Non-pigmented ciliary epithelial cell (primary cell): Measurements from ENCODE around the gene DIS3L2.
"Not testable (repeated sequence)": the region's sequence is repeated elsewhere in the genome, so short reads cannot be mapped to it uniquely, and the experiment has no call there.

Experiments
- DNase-seq: peaks from one replicate; pipeline ENCODE4 v3.0.0-alpha.2; 2010; ENCODE audit warnings: low read depth

The DIS3L2 gene

GRCh38 chr2:232334136-232334884, 372.8 kb downstream of the DIS3L2 start:
- DNase-seq = not testable (repeated sequence)

- DNase-seq = not testable (repeated sequence)
Observed at GRCh38 chr2:232334885-232335205, 373.3 kb downstream of the DIS3L2 start.

DNA sequence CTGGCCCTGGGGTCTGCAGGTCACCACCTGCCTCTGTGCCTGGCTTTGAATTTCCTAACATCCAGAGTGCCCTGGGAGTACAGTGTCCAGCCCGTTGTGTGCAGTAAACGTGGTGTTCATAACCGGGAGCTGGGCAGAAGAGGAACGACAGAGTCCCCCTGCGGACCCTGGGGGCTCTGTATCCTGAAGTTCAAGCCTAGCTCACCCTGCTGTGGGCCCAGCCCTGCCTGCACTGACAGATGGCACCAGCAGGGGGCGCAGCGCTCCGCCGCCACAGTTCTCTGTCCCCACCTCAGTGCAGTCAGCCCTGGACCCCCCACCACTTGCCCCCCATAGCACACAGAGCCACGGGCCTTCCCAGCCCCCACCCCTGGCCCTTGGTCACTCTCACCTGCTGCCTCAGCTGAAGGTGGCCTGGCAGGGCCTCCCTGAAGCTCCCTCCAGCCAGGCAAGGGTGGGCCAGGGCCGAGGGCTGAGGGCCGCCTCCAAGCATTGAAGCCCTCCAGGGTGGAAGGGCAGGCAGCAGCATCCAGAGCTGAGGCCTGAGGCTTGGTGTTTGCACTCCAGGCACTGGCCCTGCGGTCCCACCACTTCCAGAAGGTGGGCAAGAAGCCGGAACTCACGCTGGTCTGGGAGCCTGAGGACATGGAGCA, 373.8 kb downstream of the DIS3L2 start:
- DNase-seq = not testable (repeated sequence)

DNA sequence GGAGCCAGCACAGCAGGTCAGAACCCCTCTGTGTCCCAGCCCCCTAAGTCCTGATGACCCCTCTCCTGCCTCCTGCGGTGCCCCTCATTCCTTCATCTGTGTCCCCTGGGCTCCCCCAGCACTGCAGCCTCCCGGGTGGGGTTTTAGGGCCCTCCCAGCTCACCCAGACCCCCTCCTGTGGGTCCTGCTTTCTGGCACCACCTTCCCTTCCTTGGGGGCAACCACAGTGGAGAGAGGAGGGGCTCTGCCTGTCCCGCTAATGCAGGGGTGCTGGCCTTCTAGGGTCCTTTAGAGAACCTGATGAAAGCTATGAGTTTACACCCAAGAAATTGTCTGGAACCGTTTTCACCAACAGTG, 374.3 kb downstream of the DIS3L2 start:
- DNase-seq = no peak

GRCh38 chr2:232336241-232336736, 374.8 kb downstream of the DIS3L2 start:
- DNase-seq = no peak

GRCh38 chr2:232336981-232337720, 375.6 kb downstream of the DIS3L2 start:
- DNase-seq = no peak

DNA sequence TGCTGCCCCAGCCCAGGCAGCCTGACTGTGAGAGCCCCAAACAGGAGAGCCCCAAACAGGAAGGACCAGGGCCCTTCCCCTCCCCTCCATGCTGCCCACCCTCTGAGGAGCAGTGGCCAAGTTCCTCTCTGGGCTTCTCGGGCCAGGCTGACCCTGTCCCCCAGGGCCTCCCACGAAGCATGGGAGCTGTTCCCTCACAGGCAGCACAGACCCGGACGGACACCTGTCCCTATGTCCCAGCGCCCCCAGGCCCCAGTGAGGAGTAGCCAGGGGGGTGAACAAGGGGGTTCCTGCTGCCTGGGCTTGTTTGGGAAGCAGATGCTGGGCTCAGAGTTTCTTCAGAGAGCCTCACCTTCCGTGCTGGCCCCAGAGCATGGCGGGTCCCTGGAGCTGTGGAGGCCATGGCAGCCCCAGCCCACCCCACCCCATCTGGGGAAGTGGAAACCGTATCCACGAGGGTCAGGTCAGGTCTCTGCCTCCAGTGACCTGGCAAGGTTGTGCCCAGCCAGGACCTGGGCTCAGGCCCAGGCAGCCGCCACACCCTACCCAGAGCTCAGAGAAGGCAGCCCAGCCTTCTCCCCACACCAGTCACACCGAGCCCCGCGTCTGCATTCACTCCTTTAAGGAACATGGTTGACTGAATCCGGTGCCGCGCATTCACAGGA, 376.7 kb downstream of the DIS3L2 start:
- DNase-seq = not testable (repeated sequence)

GRCh38 chr2:232338759-232339106, 377.2 kb downstream of the DIS3L2 start:
- no peak for DNase-seq

DNA sequence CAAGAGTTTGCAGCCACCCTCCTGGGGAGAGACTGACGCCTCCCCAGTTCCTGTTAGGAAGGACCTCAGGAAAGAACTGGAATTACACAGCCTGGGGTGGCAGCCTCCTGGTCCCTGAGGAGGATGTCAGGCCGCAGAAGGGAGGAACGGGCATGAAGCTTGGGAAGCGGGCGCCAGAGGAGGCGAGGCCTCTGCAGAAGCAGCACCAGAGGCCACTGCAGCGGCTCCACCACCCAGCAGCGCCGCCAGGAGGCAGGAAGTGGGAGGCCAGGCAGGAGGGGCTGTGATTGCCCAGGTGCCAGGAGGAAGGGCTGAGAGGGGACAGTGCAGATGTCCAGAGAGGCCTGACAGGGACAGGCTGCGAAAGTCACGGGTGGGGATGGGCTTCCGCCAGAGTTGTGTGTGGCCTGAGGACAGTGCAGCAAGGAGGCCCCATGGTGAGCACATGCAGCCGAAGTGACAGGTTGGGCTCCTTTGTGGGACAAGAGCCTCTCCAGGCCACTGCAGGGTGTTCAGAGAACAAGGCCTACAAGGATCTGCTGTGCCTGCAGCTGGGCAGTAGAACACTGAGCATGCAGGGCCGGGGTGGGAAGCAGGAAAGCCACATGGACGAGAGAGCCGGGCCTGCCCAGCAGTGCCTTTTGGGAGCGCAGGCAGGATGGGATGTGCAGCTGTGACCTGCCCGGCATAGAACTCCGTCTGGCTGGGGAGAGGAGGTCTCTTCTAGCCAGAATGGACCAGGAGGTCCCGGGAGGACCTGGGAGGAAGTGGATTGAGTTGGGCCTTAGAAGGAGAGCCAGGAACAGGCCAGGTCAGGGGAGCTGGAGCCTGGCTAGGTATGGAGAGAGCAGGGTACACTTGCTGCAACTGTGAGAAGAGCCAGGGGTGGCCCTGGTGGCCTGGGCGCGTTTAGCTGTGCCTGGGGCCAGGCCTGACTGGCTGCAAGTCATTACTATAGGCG, 377.9 kb downstream of the DIS3L2 start:
- no peak for DNase-seq

DNA sequence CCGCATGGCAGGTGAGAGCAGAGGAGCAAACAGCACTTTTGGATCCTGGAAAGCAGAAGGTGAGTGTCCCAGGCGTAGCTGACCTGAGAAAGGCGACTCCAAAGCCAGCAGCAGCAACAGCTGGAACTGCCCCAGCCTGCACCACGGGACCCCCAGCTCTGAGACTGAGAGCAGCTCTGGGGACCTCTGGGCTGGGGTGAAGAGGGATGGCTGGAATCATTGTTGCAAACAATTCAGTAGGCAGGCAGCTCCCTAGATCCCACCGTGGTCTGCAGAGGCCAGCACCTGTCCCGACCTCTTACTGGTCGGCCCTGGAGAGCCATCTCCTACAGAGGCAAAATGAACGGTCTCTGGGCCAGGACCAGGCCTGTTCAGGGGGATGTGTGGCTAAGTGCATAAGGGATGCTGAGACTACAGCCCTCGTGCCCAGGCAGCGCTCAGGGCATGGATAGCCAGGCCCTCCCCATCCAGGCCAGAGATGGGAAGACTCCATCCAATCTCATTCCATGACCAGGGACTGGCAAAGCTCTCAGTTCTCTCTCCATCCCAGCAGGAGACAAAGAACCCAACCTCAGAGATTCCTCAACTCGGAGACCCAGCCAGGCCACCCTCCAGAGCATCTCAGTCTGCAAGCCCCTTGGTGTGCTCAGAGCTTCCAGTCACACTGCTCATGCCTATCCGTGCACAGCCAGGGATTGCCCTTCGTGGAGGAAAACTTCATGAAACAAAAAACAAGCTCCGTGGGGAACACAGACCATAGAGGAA, 378.8 kb downstream of the DIS3L2 start:
- DNase-seq = no peak

- no peak for DNase-seq
Observed at GRCh38 chr2:232341061-232341738, 379.7 kb downstream of the DIS3L2 start.

DNA sequence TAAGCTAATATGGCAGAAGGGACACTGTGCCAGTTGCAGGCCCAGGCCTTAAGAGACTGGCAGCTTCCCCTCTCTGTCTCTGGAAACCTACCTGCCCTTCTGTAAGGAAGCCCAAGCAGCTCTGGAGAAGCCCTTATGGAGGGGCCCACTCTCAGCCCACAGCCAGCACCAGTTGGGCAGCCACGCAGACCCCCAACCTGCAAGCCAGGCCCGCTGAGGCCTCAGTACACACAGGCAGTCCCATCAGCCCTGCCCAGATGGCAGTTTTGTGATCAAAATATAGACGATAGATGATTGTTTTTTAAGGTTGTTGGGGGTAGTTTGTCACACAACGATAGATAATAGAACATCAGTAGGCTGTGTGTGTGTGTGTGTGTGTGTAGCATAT, 380.2 kb downstream of the DIS3L2 start:
- DNase-seq = no peak

- no peak for DNase-seq
Observed at GRCh38 chr2:232342635-232343565, 381.4 kb downstream of the DIS3L2 start.

DNA sequence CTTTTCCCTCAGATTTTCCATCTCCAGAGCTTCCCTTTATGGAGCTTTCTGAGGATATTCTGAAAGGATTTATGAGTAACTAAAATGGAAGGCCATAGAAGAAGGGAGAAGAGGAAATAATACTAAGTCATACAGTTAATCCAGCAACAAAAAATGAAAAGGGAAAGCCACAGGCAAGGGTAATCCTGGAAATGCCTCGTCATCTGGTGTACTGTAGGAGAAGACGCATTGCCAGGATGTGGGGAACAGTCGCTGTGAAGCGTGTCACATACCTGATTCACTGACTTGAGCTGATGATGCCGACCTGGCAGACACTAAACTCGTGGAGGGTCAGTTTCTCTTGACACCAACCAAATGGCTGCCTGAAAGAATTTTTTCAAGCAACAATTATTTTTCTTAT, 382.3 kb downstream of the DIS3L2 start:
- no peak for DNase-seq

GRCh38 chr2:232345251-232345650, 383.7 kb downstream of the DIS3L2 start:
- no peak for DNase-seq

DNA sequence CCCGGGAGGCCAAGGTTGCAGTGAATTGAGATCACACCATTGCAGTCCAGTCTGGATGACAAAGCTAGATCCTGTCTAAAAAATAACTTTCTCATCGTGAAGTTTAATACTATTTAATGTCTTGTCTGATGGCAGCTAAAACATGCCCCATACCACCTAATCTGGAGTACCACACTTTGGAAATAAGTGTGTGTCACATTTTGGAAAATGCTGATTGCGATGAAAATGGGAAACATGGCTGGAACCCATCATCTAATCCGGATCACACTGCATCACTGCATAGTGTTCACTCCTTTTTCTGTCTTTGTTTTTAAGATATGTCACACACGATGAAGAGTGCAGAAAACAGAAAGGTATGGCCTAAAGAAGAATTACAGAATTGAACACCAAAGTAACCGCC, 385.9 kb downstream of the DIS3L2 start:
- no peak for DNase-seq

DNA sequence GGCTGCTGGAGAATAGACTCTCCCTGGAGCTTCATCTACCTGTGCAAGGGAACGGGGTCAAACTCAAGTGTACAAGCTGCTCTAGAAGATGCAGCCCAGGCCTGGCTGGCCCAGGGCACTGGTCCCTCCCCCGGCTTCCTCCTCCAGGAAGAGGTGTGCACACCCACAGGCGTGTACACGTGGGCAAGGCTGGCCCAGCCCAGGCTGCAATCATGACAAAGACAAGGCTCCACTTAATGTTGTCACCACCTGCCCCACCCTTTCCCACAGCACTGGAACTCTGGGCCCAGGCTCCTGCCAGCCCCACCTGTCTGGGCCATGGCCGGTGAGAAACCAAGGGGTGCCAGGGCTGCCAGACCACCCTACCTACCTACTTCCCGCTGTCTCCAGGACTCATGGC, 387.4 kb downstream of the DIS3L2 start:
- no peak for DNase-seq

DNA sequence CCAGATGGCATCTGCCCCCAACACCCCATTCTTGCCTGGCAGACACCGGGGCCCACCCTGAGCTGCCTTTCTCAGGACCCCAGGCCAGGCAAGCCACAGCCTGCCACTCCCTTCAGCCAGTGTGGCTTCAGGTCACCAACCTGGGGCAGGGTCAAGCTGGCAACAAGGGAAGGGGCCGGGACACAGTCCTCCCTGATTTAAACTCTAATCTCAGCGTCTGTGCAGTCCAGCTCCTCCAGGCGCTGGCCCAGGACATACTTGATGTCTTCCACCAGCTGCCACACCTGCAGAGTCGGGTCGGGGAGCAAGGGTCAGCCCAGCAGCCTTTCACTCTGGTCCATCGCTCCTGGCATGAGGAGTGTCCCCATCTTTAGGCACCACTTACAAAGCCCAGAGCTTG, 388.0 kb downstream of the DIS3L2 start:
- no peak for DNase-seq
